K562 (cell line): ENCODE results near the gene RHAG. TPM values are rescaled to one million over a fixed set of nuclear protein-coding genes. Genes with fewer than 3 reads are reported as not detected.

Experiments
- DACH1 ChIP-seq: fragments of 450-650 bp; IDR thresholded peaks from 2 replicates; pipeline ENCODE4 v1.6.1; 2018; ENCODE audit not compliant: partially characterized antibody
- ELK3 ChIP-seq: fragments of 450-650 bp; formaldehyde crosslinking; IDR thresholded peaks from 2 replicates; pipeline ENCODE4 v1.4.0; 2020; ENCODE audit warnings: mild to moderate bottlenecking
- HDAC1 ChIP-seq, 2 experiments: fragments of 450-650 bp; IDR thresholded peaks; 2 replicates each; pipeline ENCODE4 v1.6.1; 2016 to 2017; ENCODE audit warnings: inconsistent platforms in 1 of 2, mild to moderate bottlenecking in 1 of 2, moderate library complexity in 1 of 2
- HMBOX1 ChIP-seq: sonication (generic); IDR thresholded peaks from 2 replicates; pipeline ENCODE4 v1.6.1; 2016
- JUN ChIP-seq, 2 experiments: sonication (generic) in 1 of 2; formaldehyde crosslinking in 1 of 2; IDR thresholded peaks; 2 replicates each; pipeline versions ENCODE4 v1.6.1 to v1.8.0; 2012 to 2022; ENCODE audit warnings: borderline replicate concordance in 2 of 2, mild to moderate bottlenecking in 2 of 2, improper control_type of control experiment in 1 of 2, low read depth in 1 of 2, low read length in 1 of 2, missing genetic modification reagents in 1 of 2
- JUND ChIP-seq, 2 experiments: IDR thresholded peaks; 2 replicates in 1 of 2; 3 replicates in 1 of 2; pipeline ENCODE4 v1.6.1; 2011; ENCODE audit warnings: borderline replicate concordance in 2 of 2, low read depth in 2 of 2, low read length in 2 of 2, improper control_type of control experiment in 1 of 2, missing biosample characterization in 1 of 2, missing genetic modification characterization in 1 of 2, missing genetic modification reagents in 1 of 2
- KLF16 ChIP-seq: IDR thresholded peaks from 2 replicates; pipeline ENCODE4 v1.6.1; 2016; ENCODE audit warnings: antibody characterized with exemption
- MIER1 ChIP-seq: fragments of 450-650 bp; IDR thresholded peaks from 2 replicates; pipeline ENCODE4 v1.6.1; 2016; ENCODE audit warnings: antibody characterized with exemption, mild to moderate bottlenecking, low read depth
- MTA2 ChIP-seq: fragments of 450-650 bp; IDR thresholded peaks from 2 replicates; pipeline ENCODE4 v1.6.1; 2016; ENCODE audit warnings: low read depth
- SMARCA4 ChIP-seq: fragments of 450-650 bp; IDR thresholded peaks from 2 replicates; pipeline ENCODE4 v1.6.1; 2016
- SMARCE1 ChIP-seq: fragments of 450-650 bp; IDR thresholded peaks from 2 replicates; pipeline ENCODE4 v1.7.1; 2016; ENCODE audit warnings: mild to moderate bottlenecking
- SREBF2 ChIP-seq: sonication (generic); formaldehyde crosslinking; IDR thresholded peaks from 2 replicates; pipeline ENCODE4 v1.4.0; 2020; ENCODE audit warnings: mild to moderate bottlenecking, missing genetic modification reagents
- TEAD4 ChIP-seq, 2 experiments: sonication (generic) in 1 of 2; formaldehyde crosslinking in 1 of 2; IDR thresholded peaks; 2 replicates each; pipeline versions ENCODE4 v1.6.1 to v1.8.0; 2012 to 2022; ENCODE audit warnings: borderline replicate concordance in 1 of 2, inconsistent platforms in 1 of 2, low read length in 1 of 2, mild to moderate bottlenecking in 1 of 2, missing genetic modification reagents in 1 of 2
- ZBTB2 ChIP-seq: fragments of 450-650 bp; IDR thresholded peaks from 2 replicates; pipeline ENCODE4 v1.6.1; 2016; ENCODE audit warnings: antibody characterized with exemption
- ZNF282 ChIP-seq: sonication (generic); formaldehyde crosslinking; IDR thresholded peaks from 2 replicates; pipeline ENCODE4 v1.8.1; 2023; ENCODE audit warnings: missing genetic modification reagents
- ZNF324 ChIP-seq: fragments of 250-450 bp; sonication (Bioruptor Pico); IDR thresholded peaks from 2 replicates; pipeline ENCODE4 v1.4.0; 2020; ENCODE audit warnings: mild to moderate bottlenecking
- ZNF407 ChIP-seq: fragments of 450-650 bp; IDR thresholded peaks from 2 replicates; pipeline ENCODE4 v1.6.1; 2016; ENCODE audit warnings: low read depth
- polyA plus RNA-seq, 8 experiments: library from polyadenylated mRNA; depleted of rRNA in 4 of 8; stranded (reverse) in 5 of 8; unstranded in 3 of 8; fragments of >200 nt; fragmentation: Nextera tagmentation in 2 of 8; fragmentation: Illumina TruSeq in 1 of 8; extraction: Ambion mirVana in 2 of 8; extraction: Trizol in 1 of 8; gene quantifications; 2 replicates each; pipeline versions ENCODE4 v1.2.1 to v1.2.3, GENCODE V29; 2011 to 2014; ENCODE audit warnings: inconsistent platforms in 1 of 8, missing spikeins in 1 of 8
- total RNA-seq, 7 experiments: library from RNA; depleted of rRNA in 6 of 7; stranded (reverse); fragments of >200 nt in 6 of 7; fragmentation: Illumina TruSeq in 2 of 7; extraction: Trizol in 2 of 7; gene quantifications; 2 replicates each; pipeline versions ENCODE4 v1.2.1 to v1.2.3, GENCODE V29; 2011 to 2021; ENCODE audit warnings: low replicate concordance in 1 of 7

Gene RHAG
- total and polyA plus RNA-seq, 9 of the 15 experiments (the other 6 are each of a cell fraction or from before 2014, with no cell fraction given): 290 to 1,202 (median 505) TPM

GRCh38 chr6:49649988-49650387, 13.3 kb upstream of the RHAG start (continued):
- TF ChIP-seq ZNF407: peak; percentile 21; the same call in 1 of the 2 replicates
- TF ChIP-seq SMARCA4: peak; percentile 79
- TF ChIP-seq ZBTB2: peak; percentile 77
- 0 out of 2 replicates have a peak, but pooled peaks have one; percentile 15 for TF ChIP-seq MIER1
- no peak for TF ChIP-seq ELK3 (CRISPR knock-in tag)
- TF ChIP-seq ZNF324 (CRISPR knock-in tag): no peak
- TF ChIP-seq ZNF282 (CRISPR knock-in tag): no peak
- TF ChIP-seq SREBF2 (CRISPR knock-in tag): no peak
- peak; percentile 56 for TF ChIP-seq JUN (IDR thresholded peaks at IDR 0.05; ENCODE audit: borderline replicate concordance, low read depth, low read length)
- no peak for TF ChIP-seq JUN (CRISPR knock-in tag; IDR thresholded peaks at IDR 0.05; ENCODE audit: borderline replicate concordance)
- peak; percentile 84 for TF ChIP-seq SMARCE1
- TF ChIP-seq TEAD4 (IDR thresholded peaks at IDR 0.05; ENCODE audit: low read length): peak; percentile 47; the same call in 1 of the 2 replicates
- no peak for TF ChIP-seq TEAD4 (CRISPR knock-in tag; IDR thresholded peaks at IDR 0.05; ENCODE audit: borderline replicate concordance)
- TF ChIP-seq KLF16: no peak
- peak; percentile 15 for TF ChIP-seq DACH1
- TF ChIP-seq MTA2: 0 out of 2 replicates have a peak, but pooled peaks have one; percentile 35
- peak; percentile 87 for TF ChIP-seq JUND (IDR thresholded peaks at IDR 0.05; ENCODE audit: borderline replicate concordance, low read depth, low read length)
- peak; percentile 52; the same call in 1 of the 3 replicates for TF ChIP-seq JUND (tag; IDR thresholded peaks at IDR 0.05; ENCODE audit: borderline replicate concordance, low read depth, low read length)
- TF ChIP-seq HDAC1 (IDR thresholded peaks at IDR 0.05): peak in 1 of 2 experiments; percentile 62; a peak in 1 of 4 replicates
- peak; percentile 84 for TF ChIP-seq HMBOX1
